Bone marrow (tissue), 2 donors: ENCODE measurements around the gene AGAP1.

Experiments
- DNase-seq, 2 donors: peaks; one replicate each; lab custom pipeline; 2025; lab: John Stamatoyannopoulos, UW

The AGAP1 gene

DNA sequence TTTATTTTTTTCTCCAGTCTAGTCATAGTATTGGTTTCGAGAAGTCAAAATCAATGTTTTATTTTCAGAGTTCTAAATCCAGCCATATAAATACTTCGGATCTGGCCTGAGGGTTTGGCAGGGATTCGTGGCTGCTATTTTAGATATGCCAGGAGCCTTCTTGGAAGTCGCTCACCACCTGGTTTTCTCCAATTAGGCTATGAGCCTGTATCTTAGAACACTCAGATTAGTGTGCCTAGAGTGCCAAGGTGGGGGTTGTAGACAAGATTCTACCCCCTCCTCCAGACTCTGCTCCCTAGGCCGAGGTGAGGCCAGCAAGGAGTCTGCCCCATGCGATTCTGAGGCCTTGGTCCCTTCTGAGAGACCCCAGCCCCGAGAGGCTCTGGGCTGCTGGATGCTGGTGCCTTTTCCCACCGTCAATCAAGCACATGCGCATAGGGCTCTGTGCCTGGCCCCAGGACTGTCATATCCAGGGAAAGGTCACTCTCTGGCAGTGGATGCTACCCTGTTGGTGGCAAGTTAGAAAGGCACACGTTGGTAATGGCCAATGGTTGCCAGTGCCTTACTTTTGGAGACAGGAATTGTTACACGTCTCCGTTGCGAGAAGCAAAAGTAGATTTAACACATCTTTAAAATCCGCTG is 197.1 kb downstream of the AGAP1 start:
- DNase-seq, result no peak

DNA sequence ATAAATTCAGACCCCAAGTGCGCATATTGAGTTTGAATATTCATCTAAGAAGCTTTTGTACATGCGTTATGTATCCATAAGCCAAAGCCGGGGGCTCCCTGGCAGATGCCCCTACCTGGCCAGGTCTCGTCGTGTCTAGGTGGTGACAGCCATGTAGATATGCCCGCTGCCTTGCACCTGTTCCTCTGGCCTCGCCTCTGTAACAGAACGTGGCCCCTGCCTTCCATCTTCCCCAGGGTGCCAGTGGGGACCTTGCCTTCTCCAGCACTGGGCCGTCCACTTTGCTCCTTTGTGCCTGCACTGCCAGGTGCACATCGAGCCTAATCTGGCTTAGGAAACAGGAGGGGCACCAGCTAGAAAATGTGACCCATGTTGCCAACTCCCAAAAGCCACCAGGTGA is 198.2 kb downstream of the AGAP1 start:
- DNase-seq, result no peak

DNA sequence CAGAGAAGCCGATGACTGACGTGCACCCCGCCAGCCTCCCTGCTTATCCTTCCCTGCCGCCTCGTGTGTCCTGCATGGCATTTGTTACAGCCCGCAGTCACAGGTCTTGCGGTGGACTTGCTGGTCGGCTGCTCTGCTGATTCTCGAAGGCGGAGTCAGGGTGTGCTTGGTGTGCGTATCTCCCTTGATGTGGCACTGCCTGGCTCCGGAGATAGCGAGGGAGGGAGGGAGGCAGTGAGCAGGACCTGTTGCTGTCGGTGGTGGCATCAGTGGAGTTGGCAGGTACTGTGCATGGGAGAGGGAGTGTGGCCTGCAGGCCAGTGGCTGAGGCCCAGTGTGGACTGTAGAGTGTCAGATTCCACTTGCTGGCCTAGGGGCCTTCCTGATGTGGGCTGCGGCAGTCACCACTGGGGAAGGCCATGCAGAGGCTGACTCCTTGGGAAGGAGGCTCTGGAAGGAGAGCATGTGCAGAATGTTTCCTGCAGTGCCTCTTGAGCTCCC is 198.9 kb downstream of the AGAP1 start:
- no peak for DNase-seq

DNA sequence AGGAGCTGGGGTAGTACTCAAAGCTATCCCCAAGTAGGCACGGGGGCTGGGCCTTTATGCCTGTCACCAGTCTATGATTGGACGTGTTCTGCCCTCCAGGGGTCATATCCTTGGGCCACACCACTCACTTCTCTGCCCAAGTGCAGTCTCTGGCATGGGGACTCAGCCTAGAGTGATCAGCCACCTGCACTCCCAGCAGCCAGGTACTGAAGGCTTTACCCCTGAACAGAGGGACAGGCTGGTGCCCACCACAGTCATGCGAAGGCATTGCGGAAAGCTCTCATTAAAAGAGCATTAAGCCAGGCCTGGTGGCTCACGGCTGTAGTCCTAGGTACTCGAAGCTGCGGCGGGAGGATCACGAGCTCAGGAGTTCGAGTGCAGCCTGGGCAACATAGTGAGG is 199.4 kb downstream of the AGAP1 start:
- DNase-seq, result no peak

DNA sequence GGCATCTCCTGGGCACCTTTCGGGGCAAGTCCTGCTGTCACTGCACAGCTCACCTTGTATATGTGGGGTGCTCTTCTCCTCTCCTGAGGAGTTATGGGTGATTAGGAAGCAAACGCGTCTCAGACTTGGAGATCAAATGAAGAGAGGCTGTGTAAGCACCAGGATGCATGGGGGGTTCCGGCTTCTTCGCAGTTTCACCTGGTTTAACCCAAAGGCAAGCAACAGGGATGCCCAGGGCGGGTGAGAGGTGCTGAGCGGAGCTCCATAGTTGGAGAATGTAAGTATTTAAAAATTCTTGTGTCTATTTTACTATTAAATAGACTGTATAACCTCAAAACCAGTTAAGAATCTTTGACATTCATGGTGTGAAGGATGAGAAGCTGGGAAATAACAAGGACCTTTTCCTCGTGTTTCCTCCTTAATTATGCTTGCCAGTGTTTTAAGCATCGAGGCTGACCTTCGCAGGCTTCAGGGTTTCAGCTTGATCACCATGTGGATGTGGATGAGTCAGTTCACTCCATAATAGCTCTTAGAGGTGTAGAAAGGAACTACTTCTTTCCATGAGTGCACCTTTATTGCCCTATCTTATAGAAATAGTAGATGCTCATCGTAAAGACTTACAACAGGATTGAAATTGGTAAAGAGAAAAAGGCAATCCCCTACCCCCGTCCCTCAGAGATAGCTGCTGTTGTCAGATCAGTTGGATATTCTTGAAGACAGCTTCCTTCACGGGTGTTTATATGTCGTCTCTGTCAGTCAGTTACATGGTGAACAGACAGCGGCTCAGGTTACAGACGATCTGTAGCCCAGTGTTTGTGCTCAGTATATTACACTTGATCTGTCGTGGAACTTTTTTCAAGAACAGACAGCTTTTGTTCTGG is 201.1 kb downstream of the AGAP1 start:
- no peak for DNase-seq

DNA sequence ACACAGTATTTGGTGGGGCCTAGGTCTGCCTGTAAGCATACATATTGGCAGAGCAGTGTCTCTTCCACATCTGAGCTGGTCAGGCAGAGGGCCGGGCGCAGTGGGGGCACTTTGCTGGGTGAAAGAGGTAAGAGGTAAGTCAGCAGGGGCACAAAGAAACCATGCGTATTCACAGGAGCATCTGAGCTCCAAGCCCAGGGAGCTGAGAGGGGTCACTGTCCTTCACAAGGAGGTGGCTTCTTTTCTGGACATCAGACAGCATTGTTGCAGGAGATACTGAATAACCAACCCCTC is 201.7 kb downstream of the AGAP1 start:
- no peak for DNase-seq

DNA sequence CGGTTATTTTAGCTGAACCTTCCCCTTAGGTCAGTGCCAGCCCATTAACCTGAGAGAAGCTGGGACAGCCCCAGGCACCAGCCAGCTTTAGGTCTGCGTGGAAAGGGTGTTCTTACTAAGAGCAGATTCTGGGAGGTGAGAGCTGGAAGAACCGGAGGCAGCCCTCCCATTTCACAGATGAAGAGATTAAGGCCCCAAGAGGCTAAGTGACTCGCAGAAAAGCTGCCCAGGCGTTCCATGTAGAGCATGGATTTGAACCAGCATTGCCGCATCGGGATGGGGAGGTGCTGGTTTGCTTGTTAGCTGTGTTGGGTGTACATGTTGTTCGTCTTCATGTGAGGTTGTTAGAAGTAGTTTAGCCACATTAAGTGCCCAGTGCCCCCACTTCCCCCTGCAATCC is 203.2 kb downstream of the AGAP1 start:
- DNase-seq, result no peak

DNA sequence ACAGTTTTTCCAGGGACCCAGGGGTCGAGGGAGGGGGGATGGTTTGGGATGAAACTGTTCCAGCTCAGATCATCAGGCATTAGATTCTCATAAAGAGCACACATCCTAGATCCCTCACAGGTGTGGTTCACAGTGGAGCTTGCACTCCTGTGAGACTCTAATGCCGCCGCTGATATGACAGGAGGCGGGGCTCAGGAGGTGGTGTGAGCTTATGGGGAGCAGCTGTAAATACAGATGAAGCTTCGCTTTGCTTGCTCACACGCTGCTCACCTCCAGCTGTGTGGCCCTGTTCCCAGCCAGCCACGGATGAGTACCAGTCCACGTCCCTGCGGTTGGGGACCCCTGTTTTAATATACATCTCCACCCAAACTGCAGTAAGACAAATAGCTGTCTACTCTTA is 204.2 kb downstream of the AGAP1 start:
- DNase-seq, result no peak

DNA sequence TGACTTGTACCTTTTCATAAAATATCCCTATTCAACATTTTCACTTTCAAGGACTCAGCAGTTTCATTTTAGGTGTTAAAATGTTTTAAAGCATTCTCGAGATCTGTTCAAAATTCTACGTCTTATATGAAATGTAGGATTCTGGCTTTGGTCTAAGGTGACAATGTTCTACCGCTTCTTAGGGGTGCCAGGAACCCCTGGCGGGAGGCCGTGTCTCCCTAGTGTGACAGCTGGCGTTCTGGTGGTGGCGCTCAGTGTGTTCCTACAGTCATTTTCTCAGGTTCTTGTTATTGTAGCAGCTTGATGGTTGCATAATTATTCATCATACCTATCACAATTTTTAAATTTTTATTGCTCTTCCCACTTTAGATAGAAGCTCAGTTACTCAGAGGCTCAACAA is 204.6 kb downstream of the AGAP1 start:
- DNase-seq, result no peak

DNA sequence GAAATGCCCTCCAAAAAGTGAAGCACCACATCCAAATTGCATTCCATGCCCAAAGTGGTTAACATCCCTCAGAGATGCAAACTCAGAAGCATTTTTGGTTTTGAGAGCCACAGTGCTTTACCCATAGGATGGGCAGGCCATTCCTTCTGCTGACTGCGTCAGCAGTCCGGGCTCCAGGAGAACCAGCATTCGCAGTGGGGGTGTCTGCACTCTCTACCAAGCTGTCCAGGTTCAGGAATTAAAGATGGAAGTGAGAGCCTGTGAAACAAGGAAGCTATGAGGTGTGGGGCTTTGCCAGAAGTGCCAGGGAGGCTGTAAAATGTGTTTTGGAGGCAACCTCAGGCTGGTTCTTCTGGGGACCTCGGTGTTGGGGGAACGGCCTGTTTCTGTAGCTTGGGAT is 205.7 kb downstream of the AGAP1 start:
- no peak for DNase-seq

DNA sequence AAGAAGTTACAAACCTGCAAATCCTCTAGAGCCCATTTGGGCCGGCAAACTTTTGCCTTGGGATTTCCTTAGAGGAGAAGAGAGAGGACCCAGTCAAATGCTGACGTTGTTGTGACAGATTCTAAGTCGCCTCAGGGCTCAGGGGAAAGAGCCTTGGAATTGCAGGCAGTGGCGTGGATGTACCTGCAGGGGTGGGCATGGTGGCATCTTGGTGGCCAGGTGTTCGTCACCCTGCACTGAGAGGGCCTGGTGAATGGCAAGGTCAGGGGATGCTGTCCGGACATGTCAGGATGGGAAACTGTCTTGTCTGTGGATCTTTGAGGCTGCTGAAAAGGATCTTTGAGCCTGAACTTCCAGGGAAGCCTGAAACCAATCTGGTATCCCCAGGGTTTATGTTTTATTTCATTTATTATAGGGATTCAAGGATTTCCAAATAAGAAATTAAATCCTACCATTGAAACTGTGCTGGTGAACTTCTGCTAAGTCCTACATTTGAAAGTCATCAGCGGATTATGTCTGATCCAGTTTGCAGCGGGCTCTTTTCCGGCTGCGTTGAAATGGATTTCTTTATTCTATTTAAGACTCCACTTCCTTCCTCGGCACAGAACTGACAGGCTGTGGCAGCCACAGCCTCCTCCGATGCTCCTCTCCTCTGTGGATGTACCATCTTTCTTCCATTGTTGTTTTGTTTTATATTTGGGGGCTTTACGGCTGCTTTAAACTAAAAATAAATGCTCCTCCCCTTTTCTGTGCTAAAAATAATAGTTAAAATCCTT is 207.6 kb downstream of the AGAP1 start:
- no peak for DNase-seq

DNA sequence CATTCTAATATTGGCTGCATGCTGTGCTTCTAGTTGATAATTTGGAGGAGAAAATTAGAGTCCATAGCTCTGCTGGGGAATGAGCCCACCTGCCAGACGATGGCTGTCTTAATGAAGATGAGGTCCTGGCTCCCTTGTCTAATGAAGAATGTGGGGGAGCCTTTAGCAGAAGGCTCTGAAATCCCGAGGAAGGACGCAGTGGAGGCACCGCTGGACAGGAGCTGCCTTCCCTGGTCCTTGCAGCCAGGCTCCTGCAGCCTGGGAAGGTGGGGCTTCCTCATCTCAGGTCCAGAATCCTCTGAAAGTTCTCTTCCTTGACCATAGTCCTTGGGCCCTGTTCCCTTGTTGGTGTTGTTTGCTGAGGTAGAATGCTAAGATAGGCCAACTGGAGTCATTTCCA is 208.3 kb downstream of the AGAP1 start:
- no peak for DNase-seq

DNA sequence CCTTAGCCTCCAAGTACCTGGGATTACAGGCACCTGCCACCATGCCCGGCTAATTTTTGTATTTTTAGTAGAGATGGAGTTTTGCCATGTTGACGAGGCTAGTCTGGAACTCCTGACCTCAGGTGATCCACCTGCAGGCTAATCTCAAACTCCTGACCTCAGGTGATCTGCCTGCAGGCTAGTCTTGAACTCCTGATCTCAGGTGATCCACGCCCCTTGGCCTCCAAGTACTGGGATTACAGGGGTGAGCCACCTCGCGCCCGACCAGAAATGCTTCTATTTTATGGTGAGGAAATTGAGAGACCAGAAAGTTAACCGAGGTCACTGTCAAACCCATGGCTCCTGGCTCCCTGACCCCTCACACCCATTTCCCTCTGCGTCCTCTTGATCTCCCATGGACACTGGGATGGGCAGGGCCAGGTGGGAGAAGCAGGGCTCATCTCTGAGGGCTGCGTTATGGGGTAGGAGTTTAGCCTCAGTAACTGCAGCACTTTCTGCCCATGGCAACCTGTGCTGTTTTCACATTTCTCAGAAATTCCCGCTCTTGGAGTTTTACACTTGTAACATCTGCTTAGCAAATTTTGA is 210.0 kb downstream of the AGAP1 start:
- no peak for DNase-seq

DNA sequence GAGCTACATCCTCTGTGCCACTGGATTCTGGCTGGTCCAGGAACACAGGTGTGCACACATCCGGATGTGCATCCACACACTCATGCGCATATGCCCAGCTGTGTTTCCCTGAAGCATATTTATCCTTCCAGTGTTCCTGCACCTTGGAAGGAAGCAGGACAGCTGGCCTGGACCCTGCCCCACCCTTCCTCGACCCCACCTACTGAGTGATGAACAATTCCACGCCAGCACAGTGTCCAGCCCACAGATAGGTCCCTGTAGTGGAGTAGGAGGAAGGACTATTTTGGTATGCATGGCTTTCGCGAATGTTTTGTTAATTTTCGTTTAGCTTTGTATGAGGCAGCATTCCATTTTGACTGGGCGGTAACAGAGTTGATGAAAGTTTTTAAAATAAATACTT is 211.5 kb downstream of the AGAP1 start:
- DNase-seq, result no peak

DNA sequence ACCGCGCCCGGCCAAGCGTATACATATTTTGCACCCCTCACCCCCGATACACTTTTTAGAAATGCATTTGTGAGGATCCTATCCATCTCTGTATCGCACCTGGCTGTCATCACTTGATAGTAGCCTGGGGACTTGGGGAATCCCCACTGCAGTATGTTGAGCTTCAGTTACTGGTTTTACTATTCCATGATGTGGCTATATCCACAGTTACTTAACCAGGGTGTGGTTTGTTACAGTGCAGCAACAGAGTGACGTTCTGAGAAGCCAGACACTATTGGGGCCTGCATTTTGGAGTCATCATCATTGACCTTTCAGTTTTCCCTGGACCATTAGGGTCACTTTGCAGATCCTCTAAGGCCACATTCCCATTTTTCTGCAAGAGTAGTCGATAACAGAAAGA is 212.7 kb downstream of the AGAP1 start:
- no peak for DNase-seq

DNA sequence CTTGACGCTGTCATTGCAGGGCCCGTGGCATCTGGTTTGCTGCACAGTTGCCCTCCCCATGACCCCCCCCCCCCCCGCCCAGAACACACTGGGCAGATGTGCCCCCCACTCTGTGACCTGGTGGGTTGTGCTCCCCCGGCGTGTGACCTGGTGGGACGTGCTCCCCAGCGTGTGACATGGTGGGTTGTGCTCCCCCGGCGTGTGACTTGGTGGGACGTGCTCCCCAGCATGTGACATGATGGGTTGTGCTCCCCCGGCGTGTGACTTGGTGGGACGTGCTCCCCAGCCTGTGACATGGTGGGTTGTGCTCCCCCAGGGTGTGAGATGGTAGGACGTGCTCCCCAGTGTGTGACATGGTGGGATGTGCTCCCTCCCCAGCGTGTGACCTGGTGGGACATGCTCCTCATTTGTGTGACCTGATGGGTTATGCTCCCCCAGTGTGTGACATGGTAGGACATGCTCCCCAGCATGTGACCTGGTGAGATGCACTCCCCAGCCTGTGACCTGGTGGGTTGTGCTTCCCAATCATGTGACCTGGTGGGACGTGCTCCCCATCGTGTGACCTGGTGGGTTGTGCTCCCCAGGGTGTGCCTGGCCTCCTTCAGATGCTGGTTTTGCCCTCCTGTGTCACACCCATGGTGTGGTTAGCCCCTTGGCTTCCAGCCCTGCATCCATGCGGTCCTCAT is 213.7 kb downstream of the AGAP1 start:
- DNase-seq, result no peak

DNA sequence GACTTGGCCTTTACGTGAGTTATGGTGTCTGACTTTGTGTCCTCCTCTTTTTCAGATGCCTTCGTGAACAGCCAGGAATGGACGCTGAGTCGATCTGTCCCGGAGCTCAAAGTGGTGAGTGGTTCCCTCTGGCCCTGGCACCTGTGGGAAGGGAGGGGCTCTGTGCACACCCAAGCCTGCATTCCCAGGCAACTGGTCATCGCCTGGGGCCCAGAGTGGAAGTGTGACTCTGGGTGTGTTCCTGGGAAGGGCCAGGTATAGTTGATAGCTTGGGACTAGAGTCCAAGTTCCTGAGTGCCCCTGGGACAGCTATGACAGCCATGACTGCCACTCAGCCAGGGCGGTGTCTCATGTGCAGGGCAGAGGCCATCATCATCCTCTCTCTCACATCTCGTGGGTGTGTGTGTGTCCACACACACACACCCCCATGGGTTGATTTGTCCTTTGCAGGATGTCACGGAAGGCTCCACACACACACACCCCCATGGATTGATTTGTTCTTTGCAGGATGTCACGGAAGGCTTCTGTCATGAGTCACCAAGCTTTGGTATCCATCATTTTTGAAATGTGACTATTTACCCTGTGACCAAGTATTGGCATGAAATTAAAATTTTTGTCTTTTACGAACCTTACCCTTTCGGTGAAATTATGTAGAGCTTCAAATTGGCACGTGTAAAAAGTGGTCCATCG is 215.4 kb downstream of the AGAP1 start:
- no peak for DNase-seq

DNA sequence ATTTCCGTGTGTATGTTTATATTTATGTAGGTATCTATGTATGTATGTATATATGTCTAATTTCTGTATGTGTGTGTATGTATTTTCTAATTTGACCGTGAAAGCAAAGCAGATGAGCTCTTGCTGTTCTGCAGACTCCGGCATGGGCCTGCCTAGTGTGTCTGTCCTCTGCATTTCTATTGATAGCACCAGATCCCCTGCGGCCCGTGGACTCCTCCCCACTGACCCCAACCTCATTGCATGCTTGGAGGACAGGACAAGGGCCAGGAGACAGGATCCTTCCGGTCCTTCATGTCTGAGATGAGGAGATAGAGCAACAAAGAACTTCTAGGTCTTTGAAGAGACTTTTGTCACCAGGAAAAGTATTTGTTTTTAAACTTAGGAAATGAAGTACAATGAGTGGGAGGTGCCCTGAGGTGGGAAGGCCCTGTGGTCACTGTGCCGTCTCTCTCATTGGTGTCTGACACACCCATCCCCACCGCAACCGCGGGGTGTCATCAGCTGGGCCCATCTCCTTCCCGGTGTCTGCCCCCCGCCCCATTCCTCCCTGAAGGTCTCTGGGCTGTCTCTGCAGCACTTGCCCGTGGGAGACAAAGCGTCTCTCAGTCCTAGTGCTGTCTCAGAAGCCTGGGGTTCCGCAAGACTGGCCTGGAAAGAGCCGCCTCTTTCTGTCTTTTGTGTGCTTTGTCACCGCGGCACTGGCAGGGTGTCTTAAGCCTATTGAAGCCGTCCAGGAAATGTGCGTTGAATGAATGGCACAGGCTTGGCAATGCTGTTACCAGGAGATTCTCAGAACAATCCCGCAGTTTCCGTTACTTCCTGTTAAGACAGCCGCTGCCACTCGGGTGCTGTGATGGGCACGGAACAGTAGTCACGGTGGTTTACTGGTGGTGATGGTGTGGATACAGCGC is 216.4 kb downstream of the AGAP1 start:
- DNase-seq, result no peak

DNA sequence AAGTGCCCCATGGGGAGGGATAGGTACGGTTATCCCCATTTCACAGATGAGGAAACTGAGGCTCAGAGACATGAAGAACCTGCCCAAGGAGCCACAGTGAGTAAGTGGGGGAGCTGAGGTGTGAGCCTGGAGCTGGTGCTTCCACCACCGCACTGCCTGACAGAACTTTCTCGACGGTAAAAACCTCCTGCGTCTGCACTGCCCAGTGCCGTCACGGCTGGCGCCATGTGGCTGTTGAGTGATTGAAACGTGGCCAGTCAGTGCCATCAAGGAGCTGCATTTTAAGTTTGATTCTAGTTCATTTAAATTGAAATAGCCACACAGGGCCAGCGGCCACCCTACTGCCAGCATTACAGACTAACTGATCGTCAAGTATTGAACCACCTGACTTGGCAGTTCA is 217.1 kb downstream of the AGAP1 start:
- DNase-seq, result no peak

DNA sequence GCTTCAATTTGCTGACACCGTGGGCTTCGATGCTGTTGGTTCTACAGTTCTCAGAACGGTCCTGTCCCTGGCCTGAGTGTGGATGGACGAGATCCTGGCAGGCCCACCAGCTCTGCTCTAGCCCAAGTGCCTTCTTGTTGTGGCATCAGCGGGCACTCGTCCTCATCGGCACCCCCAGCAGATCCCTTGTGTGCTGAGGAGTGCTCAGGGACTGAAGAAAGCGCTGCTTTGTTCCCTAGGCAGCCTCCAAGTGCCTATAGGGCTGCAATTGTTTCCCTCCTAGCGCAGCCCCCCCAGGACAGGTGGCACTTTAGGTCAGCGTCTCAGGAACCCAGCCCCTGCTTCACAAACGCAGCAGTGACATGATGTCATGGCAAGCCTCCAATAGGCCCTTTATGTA is 217.7 kb downstream of the AGAP1 start:
- no peak for DNase-seq
